Panc1 (cell line): ENCODE results near the gene DRD2. TPM values are rescaled to one million over a fixed set of nuclear protein-coding genes. Genes with fewer than 3 reads are reported as not detected.

Experiments used
- ATAC-seq: fragments of 200-7000 bp; cut with Tn5 transposase; 2 replicates; pipeline ENCODE4 v1.9.1; 2020; ENCODE audit warnings: mild to moderate bottlenecking, moderate library complexity
- BruUV-seq: library from RNA; stranded (reverse); fragments of 400-500 nt; replicated peaks from 2 replicates; lab custom pipeline; 2021; lab: Mats Ljungman, UMichigan
- CTCF ChIA-PET: fragments of 300-600 bp; sonication (Branson Sonifier 250); formaldehyde crosslinking; loops from one replicate; lab custom pipeline; 2022; ENCODE audit warnings: antibody characterized with exemption; lab: Charles Lee
- POLR2A ChIA-PET: fragments of 300-600 bp; sonication (Branson Sonifier 250); formaldehyde crosslinking; loops from one replicate; lab custom pipeline; 2022; ENCODE audit warnings: antibody characterized with exemption; lab: Charles Lee
- DNase-seq: peaks from one replicate; pipeline ENCODE4 v3.0.0-alpha.2; 2010; ENCODE audit warnings: low read depth, low spot score
- H3K27ac ChIP-seq: 2 replicates; pipeline ENCODE4 v1.5.1; 2011; ENCODE audit warnings: mild to moderate bottlenecking, low read length, inconsistent platforms
- H3K27me3 ChIP-seq: fragments of 200-500 bp; sonication (Bioruptor generic); 2 replicates; pipeline ENCODE4 v1.6.0; 2014; ENCODE audit warnings: low read length, inconsistent platforms; ENCODE audit not compliant: control insufficient read depth, insufficient read depth
- H3K36me3 ChIP-seq: fragments of 200-500 bp; sonication (Bioruptor generic); 2 replicates; pipeline ENCODE4 v1.5.1; 2014; ENCODE audit warnings: inconsistent platforms, mild to moderate bottlenecking, low read length, moderate library complexity; ENCODE audit not compliant: control insufficient read depth, insufficient read depth
- H3K4me1 ChIP-seq: 2 replicates; pipeline ENCODE4 v1.5.1; 2011; ENCODE audit warnings: inconsistent platforms, mild to moderate bottlenecking, low read length, moderate library complexity; ENCODE audit not compliant: control insufficient read depth, insufficient read depth
- H3K4me3 ChIP-seq, 2 experiments: 2 replicates each; pipeline ENCODE4 v1.5.1; 2011 to 2012; ENCODE audit warnings: low read depth in 2 of 2, low read length in 2 of 2, mild to moderate bottlenecking in 2 of 2, inconsistent platforms in 1 of 2, moderate library complexity in 1 of 2
- H3K9me3 ChIP-seq: fragments of 200-500 bp; sonication (Bioruptor generic); 2 replicates; pipeline ENCODE4 v1.5.1; 2014; ENCODE audit warnings: low read depth, mild to moderate bottlenecking, inconsistent platforms, low read length, moderate library complexity; ENCODE audit not compliant: control insufficient read depth, insufficient read depth
- CTCF ChIP-seq: fragments of 450-650 bp; IDR thresholded peaks from 2 replicates; pipeline ENCODE4 v1.5.1; 2017; ENCODE audit warnings: mild to moderate bottlenecking
- POLR2AphosphoS5 ChIP-seq: IDR thresholded peaks from 2 replicates; pipeline ENCODE4 v1.6.1; 2012; ENCODE audit warnings: mild to moderate bottlenecking, low read depth, low read length, moderate library complexity
- SIN3A ChIP-seq: IDR thresholded peaks from 2 replicates; pipeline ENCODE4 v1.6.1; 2012; ENCODE audit warnings: low read depth, mild to moderate bottlenecking, low read length, moderate library complexity, borderline replicate concordance; ENCODE audit not compliant: insufficient read depth
- TCF7L2 ChIP-seq: IDR thresholded peaks from 2 replicates; pipeline ENCODE4 v1.6.1; 2011; ENCODE audit warnings: mild to moderate bottlenecking, low read depth, low read length, inconsistent platforms
- in situ Hi-C: cut with HindIII; loops from 2 replicates; pipeline ENCODE4 v1.10.0; 2016; ENCODE audit warnings: low sequenced_read_pairs, low pct_unique_long_range_greater_than_20kb
- intact Hi-C: fragments of 100-400 bp; cut with micrococcal nuclease; formaldehyde crosslinking; loops from one replicate; pipeline ENCODE4 v1.10.0; 2022; ENCODE audit not compliant: unreplicated experiment
- total RNA-seq: library from RNA; stranded (reverse); gene quantifications from one replicate; pipeline ENCODE4 v1.2.1, GENCODE V29; 2021; ENCODE audit not compliant: unreplicated experiment
- TF ChIP-seq, protein P1 (sequence below), 2 experiments: IDR thresholded peaks; 2 replicates each; pipeline ENCODE4 v1.6.1; 2011 to 2012; ENCODE audit warnings: low read depth in 2 of 2, control low read depth in 1 of 2, low read length in 1 of 2, mild to moderate bottlenecking in 1 of 2, moderate library complexity in 1 of 2; ENCODE audit not compliant: insufficient read depth in 1 of 2

Gene DRD2
- total RNA-seq, 1 experiment from 2014 or later, result 5.3 TPM

GRCh38 chr11:113487622-113488021, 12.4 kb upstream of the DRD2 start:
- H3K4me3 ChIP-seq, result no peak overlapping the region
- H3K27ac ChIP-seq, result no peak overlapping the region
- no TSS peak for BruUV-seq
- ChIA-PET CTCF (interaction anchor here (1.0 kb wide), 1 partner anchor 206 kb away, joined by 4 read pairs; no protein-coding TSS in a partner anchor), POLR2A (interaction anchor here (0.6 kb wide), 1 partner anchor 266 kb away, joined by 4 read pairs; no protein-coding TSS in a partner anchor)
- no peak for ATAC-seq
- no peaks in the 10 kb centered on the region for H3K4me1 ChIP-seq
- TF ChIP-seq, protein P1, sequence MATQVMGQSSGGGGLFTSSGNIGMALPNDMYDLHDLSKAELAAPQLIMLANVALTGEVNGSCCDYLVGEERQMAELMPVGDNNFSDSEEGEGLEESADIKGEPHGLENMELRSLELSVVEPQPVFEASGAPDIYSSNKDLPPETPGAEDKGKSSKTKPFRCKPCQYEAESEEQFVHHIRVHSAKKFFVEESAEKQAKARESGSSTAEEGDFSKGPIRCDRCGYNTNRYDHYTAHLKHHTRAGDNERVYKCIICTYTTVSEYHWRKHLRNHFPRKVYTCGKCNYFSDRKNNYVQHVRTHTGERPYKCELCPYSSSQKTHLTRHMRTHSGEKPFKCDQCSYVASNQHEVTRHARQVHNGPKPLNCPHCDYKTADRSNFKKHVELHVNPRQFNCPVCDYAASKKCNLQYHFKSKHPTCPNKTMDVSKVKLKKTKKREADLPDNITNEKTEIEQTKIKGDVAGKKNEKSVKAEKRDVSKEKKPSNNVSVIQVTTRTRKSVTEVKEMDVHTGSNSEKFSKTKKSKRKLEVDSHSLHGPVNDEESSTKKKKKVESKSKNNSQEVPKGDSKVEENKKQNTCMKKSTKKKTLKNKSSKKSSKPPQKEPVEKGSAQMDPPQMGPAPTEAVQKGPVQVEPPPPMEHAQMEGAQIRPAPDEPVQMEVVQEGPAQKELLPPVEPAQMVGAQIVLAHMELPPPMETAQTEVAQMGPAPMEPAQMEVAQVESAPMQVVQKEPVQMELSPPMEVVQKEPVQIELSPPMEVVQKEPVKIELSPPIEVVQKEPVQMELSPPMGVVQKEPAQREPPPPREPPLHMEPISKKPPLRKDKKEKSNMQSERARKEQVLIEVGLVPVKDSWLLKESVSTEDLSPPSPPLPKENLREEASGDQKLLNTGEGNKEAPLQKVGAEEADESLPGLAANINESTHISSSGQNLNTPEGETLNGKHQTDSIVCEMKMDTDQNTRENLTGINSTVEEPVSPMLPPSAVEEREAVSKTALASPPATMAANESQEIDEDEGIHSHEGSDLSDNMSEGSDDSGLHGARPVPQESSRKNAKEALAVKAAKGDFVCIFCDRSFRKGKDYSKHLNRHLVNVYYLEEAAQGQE (IDR thresholded peaks at IDR 0.05; ENCODE audit: insufficient read depth in 1 of 2, low read depth in 2 of 2, low read length in 1 of 2), result no peak
- TF ChIP-seq TCF7L2 (no peak), POLR2AphosphoS5 (no peak), CTCF (no peak), SIN3A (no peak)
- no peaks in the 10 kb centered on the region for H3K36me3 ChIP-seq
- intact Hi-C loops, result no loop called here
- DNase-seq, result no peak
- no peaks in the 10 kb centered on the region for H3K9me3 ChIP-seq
- H3K27me3 ChIP-seq, result no peaks in the 10 kb centered on the region
- in situ Hi-C loops, result no loop called here

- TF ChIP-seq SIN3A (no peak), CTCF (no peak), POLR2AphosphoS5 (no peak), TCF7L2 (no peak)
- TF ChIP-seq, protein P1 (IDR thresholded peaks at IDR 0.05; ENCODE audit: insufficient read depth in 1 of 2, low read depth in 2 of 2, low read length in 1 of 2), result no peak
- intact Hi-C loops, result no loop called here
- in situ Hi-C loops, result no loop called here
- ChIA-PET CTCF (no interaction called here), POLR2A (no interaction called here)
- ATAC-seq (no peak), DNase-seq (no peak)
- H3K4me1 ChIP-seq, result no peaks in the 10 kb centered on the region
- H3K36me3 ChIP-seq, result no peaks in the 10 kb centered on the region
- no peak overlapping the region for H3K27ac ChIP-seq
- H3K27me3 ChIP-seq, result peaks cover 5% of the 10 kb centered on the region
- H3K9me3 ChIP-seq, result no peaks in the 10 kb centered on the region
- H3K4me3 ChIP-seq, result no peak overlapping the region
- BruUV-seq, result no TSS peak
Measured at GRCh38 chr11:113484223-113484622, 9.0 kb upstream of the DRD2 start.
